GM23338 (cell line): ENCODE results near the gene CBX2.

Source experiments
- CREB1 ChIP-seq: fragments of 250-450 bp; sonication (Bioruptor Pico); IDR thresholded peaks from 2 replicates; pipeline ENCODE4 v1.5.0; 2020; ENCODE audit warnings: low read depth, mild to moderate bottlenecking, moderate library complexity
- CTCF ChIP-seq, 2 experiments: fragments of 200-600 bp in 1 of 2; sonication (generic) in 1 of 2; conservative IDR thresholded peaks; 2 replicates each; pipeline versions ENCODE4 v1.5.1 to v1.6.1; 2016 to 2017; ENCODE audit warnings: antibody characterized with exemption in 2 of 2, low read depth in 2 of 2, mild to moderate bottlenecking in 2 of 2, moderate library complexity in 1 of 2
- ETS1 ChIP-seq: IDR thresholded peaks from 2 replicates; pipeline ENCODE4 v1.6.1; 2016; ENCODE audit warnings: antibody characterized with exemption
- EZH2 ChIP-seq: fragments of 200-600 bp; sonication (generic); IDR thresholded peaks from one replicate; pipeline ENCODE4 v1.8.0; 2017; ENCODE audit warnings: antibody characterized with exemption, mild to moderate bottlenecking, low read depth; ENCODE audit not compliant: unreplicated experiment
- EZH2phosphoT487 ChIP-seq: fragments of 200-600 bp; sonication (generic); IDR thresholded peaks from one replicate; pipeline ENCODE4 v1.8.1; 2018; ENCODE audit warnings: antibody characterized with exemption; ENCODE audit not compliant: unreplicated experiment
- JUNB ChIP-seq: IDR thresholded peaks from one replicate; pipeline ENCODE4 v1.6.1; 2016; ENCODE audit warnings: antibody characterized with exemption; ENCODE audit not compliant: unreplicated experiment
- POLR2AphosphoS5 ChIP-seq: IDR thresholded peaks from 2 replicates; pipeline ENCODE4 v1.6.1; 2016; ENCODE audit warnings: antibody characterized with exemption, low read depth
- REST ChIP-seq: IDR thresholded peaks from one replicate; pipeline ENCODE4 v1.6.1; 2018; ENCODE audit warnings: antibody characterized with exemption; ENCODE audit not compliant: unreplicated experiment
- STAT1 ChIP-seq: IDR thresholded peaks from one replicate; pipeline ENCODE4 v1.6.1; 2016; ENCODE audit warnings: antibody characterized with exemption; ENCODE audit not compliant: unreplicated experiment
- ZNF114 ChIP-seq: fragments of 250-450 bp; sonication (Bioruptor Pico); IDR thresholded peaks from 2 replicates; pipeline ENCODE4 v1.5.0; 2020; ENCODE audit warnings: mild to moderate bottlenecking, moderate library complexity

GRCh38 chr17:79825580-79825921, 47.6 kb downstream of the CBX2 start:
- TF ChIP-seq CTCF (conservative IDR thresholded peaks at IDR 0.05; ENCODE audit: low read depth in 2 of 2) (no peak), EZH2 (no peak), REST (no peak), JUNB (no peak), POLR2AphosphoS5 (no peak), ZNF114 (CRISPR knock-in tag) (no peak), CREB1 (CRISPR knock-in tag) (no peak), EZH2phosphoT487 (no peak), STAT1 (no peak), ETS1 (no peak)
